Measurements from ENCODE around the gene NTM.

NTM gene

GRCh38 chr11:131375421-131375820 lies 5.0 kb downstream of the NTM start:
- H3K36me3 ChIP-seq (ENCODE audit: insufficient read depth, low read depth, low read length): no peaks in the 10 kb centered on the region
- H3K27me3 ChIP-seq (ENCODE audit: insufficient read depth, low read length): peaks cover 21% of the 10 kb centered on the region; the same call in 1 of the 2 replicates
- H3K4me3 ChIP-seq (ENCODE audit: low read length): no peak overlapping the region
- no peak overlapping the region for H3K27ac ChIP-seq (ENCODE audit: low read length)
- H3K4me1 ChIP-seq (ENCODE audit: insufficient read depth, low read length): peaks cover 39% of the 10 kb centered on the region
- no peaks in the 10 kb centered on the region for H3K9me3 ChIP-seq (ENCODE audit: insufficient read depth, low read depth, low read length)
- no peak overlapping the region for H3K9ac ChIP-seq (ENCODE audit: low read depth, low read length)

GRCh38 chr11:131375915-131376314 lies 5.5 kb downstream of the NTM start:
- no peak overlapping the region for H3K27ac ChIP-seq (ENCODE audit: low read length)
- H3K9ac ChIP-seq (ENCODE audit: low read depth, low read length): no peak overlapping the region
- peaks cover 16% of the 10 kb centered on the region; the same call in 1 of the 2 replicates for H3K27me3 ChIP-seq (ENCODE audit: insufficient read depth, low read length)
- H3K9me3 ChIP-seq (ENCODE audit: insufficient read depth, low read depth, low read length): no peaks in the 10 kb centered on the region
- no peaks in the 10 kb centered on the region for H3K36me3 ChIP-seq (ENCODE audit: insufficient read depth, low read depth, low read length)
- no peak overlapping the region for H3K4me3 ChIP-seq (ENCODE audit: low read length)
- H3K4me1 ChIP-seq (ENCODE audit: insufficient read depth, low read length): peaks cover 34% of the 10 kb centered on the region

GRCh38 chr11:131378931-131379330 lies 8.5 kb downstream of the NTM start:
- peaks cover 12% of the 10 kb centered on the region; the same call in 1 of the 2 replicates for H3K4me1 ChIP-seq (ENCODE audit: insufficient read depth, low read length)
- no peak overlapping the region for H3K9ac ChIP-seq (ENCODE audit: low read depth, low read length)
- H3K27ac ChIP-seq (ENCODE audit: low read length): no peak overlapping the region
- no peak overlapping the region for H3K4me3 ChIP-seq (ENCODE audit: low read length)
- H3K27me3 ChIP-seq (ENCODE audit: insufficient read depth, low read length): no peaks in the 10 kb centered on the region; the same call in 1 of the 2 replicates
- no peaks in the 10 kb centered on the region for H3K36me3 ChIP-seq (ENCODE audit: insufficient read depth, low read depth, low read length)
- H3K9me3 ChIP-seq (ENCODE audit: insufficient read depth, low read depth, low read length): no peaks in the 10 kb centered on the region

GRCh38 chr11:131385763-131386390 lies 15.5 kb downstream of the NTM start:
- Histone ChIP-seq H3K9ac (ENCODE audit: low read depth, low read length) (no peak overlapping the region), H3K4me1 (ENCODE audit: insufficient read depth, low read length) (no peaks in the 10 kb centered on the region), H3K27ac (ENCODE audit: low read length) (no peak overlapping the region), H3K4me3 (ENCODE audit: low read length) (no peak overlapping the region), H3K36me3 (ENCODE audit: insufficient read depth, low read depth, low read length) (no peaks in the 10 kb centered on the region), H3K9me3 (ENCODE audit: insufficient read depth, low read depth, low read length) (no peaks in the 10 kb centered on the region), H3K27me3 (ENCODE audit: insufficient read depth, low read length) (no peaks in the 10 kb centered on the region)

- Histone ChIP-seq H3K9ac (ENCODE audit: low read depth, low read length) (no peak overlapping the region), H3K4me1 (ENCODE audit: insufficient read depth, low read length) (no peaks in the 10 kb centered on the region), H3K27me3 (ENCODE audit: insufficient read depth, low read length) (no peaks in the 10 kb centered on the region), H3K27ac (ENCODE audit: low read length) (no peak overlapping the region), H3K36me3 (ENCODE audit: insufficient read depth, low read depth, low read length) (no peaks in the 10 kb centered on the region), H3K4me3 (ENCODE audit: low read length) (no peak overlapping the region), H3K9me3 (ENCODE audit: insufficient read depth, low read depth, low read length) (no peaks in the 10 kb centered on the region)
These were observed 16.0 kb downstream of the NTM start for GRCh38 chr11:131386408-131386807.

GRCh38 chr11:131388030-131388429 lies 17.6 kb downstream of the NTM start:
- Histone ChIP-seq H3K9ac (ENCODE audit: low read depth, low read length) (no peak overlapping the region), H3K27me3 (ENCODE audit: insufficient read depth, low read length) (no peaks in the 10 kb centered on the region)

GRCh38 chr11:131389582-131389981 lies 19.2 kb downstream of the NTM start:
- Histone ChIP-seq H3K4me3 (ENCODE audit: low read length) (no peak overlapping the region), H3K27me3 (ENCODE audit: insufficient read depth, low read length) (no peaks in the 10 kb centered on the region), H3K27ac (ENCODE audit: low read length) (no peak overlapping the region), H3K36me3 (ENCODE audit: insufficient read depth, low read depth, low read length) (no peaks in the 10 kb centered on the region), H3K9ac (ENCODE audit: low read depth, low read length) (no peak overlapping the region), H3K9me3 (ENCODE audit: insufficient read depth, low read depth, low read length) (no peaks in the 10 kb centered on the region), H3K4me1 (ENCODE audit: insufficient read depth, low read length) (peaks cover 8% of the 10 kb centered on the region; the same call in 1 of the 2 replicates)

More at GRCh38 chr11:131388030-131388429, 17.6 kb downstream of the NTM start:
- H3K9me3 ChIP-seq (ENCODE audit: insufficient read depth, low read depth, low read length): no peaks in the 10 kb centered on the region
- H3K4me3 ChIP-seq (ENCODE audit: low read length): no peak overlapping the region
- peaks cover 8% of the 10 kb centered on the region; the same call in 1 of the 2 replicates for H3K4me1 ChIP-seq (ENCODE audit: insufficient read depth, low read length)
- H3K36me3 ChIP-seq (ENCODE audit: insufficient read depth, low read depth, low read length): no peaks in the 10 kb centered on the region
- no peak overlapping the region for H3K27ac ChIP-seq (ENCODE audit: low read length)

GRCh38 chr11:131391176-131391575 lies 20.8 kb downstream of the NTM start:
- Histone ChIP-seq H3K27ac (ENCODE audit: low read length) (no peak overlapping the region), H3K9me3 (ENCODE audit: insufficient read depth, low read depth, low read length) (no peaks in the 10 kb centered on the region), H3K36me3 (ENCODE audit: insufficient read depth, low read depth, low read length) (no peaks in the 10 kb centered on the region), H3K9ac (ENCODE audit: low read depth, low read length) (no peak overlapping the region), H3K4me3 (ENCODE audit: low read length) (no peak overlapping the region), H3K4me1 (ENCODE audit: insufficient read depth, low read length) (peaks cover 11% of the 10 kb centered on the region; the same call in 1 of the 2 replicates), H3K27me3 (ENCODE audit: insufficient read depth, low read length) (no peaks in the 10 kb centered on the region)

- Histone ChIP-seq H3K36me3 (ENCODE audit: insufficient read depth, low read depth, low read length) (no peaks in the 10 kb centered on the region), H3K9me3 (ENCODE audit: insufficient read depth, low read depth, low read length) (no peaks in the 10 kb centered on the region), H3K27ac (ENCODE audit: low read length) (no peak overlapping the region), H3K4me3 (ENCODE audit: low read length) (no peak overlapping the region), H3K27me3 (ENCODE audit: insufficient read depth, low read length) (no peaks in the 10 kb centered on the region), H3K9ac (ENCODE audit: low read depth, low read length) (no peak overlapping the region), H3K4me1 (ENCODE audit: insufficient read depth, low read length) (peaks cover 11% of the 10 kb centered on the region; the same call in 1 of the 2 replicates)
These were observed 22.3 kb downstream of the NTM start for GRCh38 chr11:131392528-131393255.

- peaks cover 11% of the 10 kb centered on the region; the same call in 1 of the 2 replicates for H3K4me1 ChIP-seq (ENCODE audit: insufficient read depth, low read length)
- no peak overlapping the region for H3K9ac ChIP-seq (ENCODE audit: low read depth, low read length)
- no peak overlapping the region for H3K4me3 ChIP-seq (ENCODE audit: low read length)
- no peaks in the 10 kb centered on the region for H3K27me3 ChIP-seq (ENCODE audit: insufficient read depth, low read length)
- H3K9me3 ChIP-seq (ENCODE audit: insufficient read depth, low read depth, low read length): no peaks in the 10 kb centered on the region
- no peaks in the 10 kb centered on the region for H3K36me3 ChIP-seq (ENCODE audit: insufficient read depth, low read depth, low read length)
- no peak overlapping the region for H3K27ac ChIP-seq (ENCODE audit: low read length)
These were observed 23.3 kb downstream of the NTM start for GRCh38 chr11:131393691-131394090.

GRCh38 chr11:131397675-131398074 lies 27.3 kb downstream of the NTM start:
- Histone ChIP-seq H3K4me3 (ENCODE audit: low read length) (no peak overlapping the region), H3K9ac (ENCODE audit: low read depth, low read length) (no peak overlapping the region), H3K4me1 (ENCODE audit: insufficient read depth, low read length) (peaks cover 6% of the 10 kb centered on the region; the same call in 1 of the 2 replicates), H3K27me3 (ENCODE audit: insufficient read depth, low read length) (no peaks in the 10 kb centered on the region), H3K9me3 (ENCODE audit: insufficient read depth, low read depth, low read length) (no peaks in the 10 kb centered on the region), H3K36me3 (ENCODE audit: insufficient read depth, low read depth, low read length) (no peaks in the 10 kb centered on the region), H3K27ac (ENCODE audit: low read length) (no peak overlapping the region)

- Histone ChIP-seq H3K4me1 (ENCODE audit: insufficient read depth, low read length) (no peaks in the 10 kb centered on the region), H3K9me3 (ENCODE audit: insufficient read depth, low read depth, low read length) (no peaks in the 10 kb centered on the region), H3K36me3 (ENCODE audit: insufficient read depth, low read depth, low read length) (no peaks in the 10 kb centered on the region), H3K4me3 (ENCODE audit: low read length) (no peak overlapping the region), H3K27me3 (ENCODE audit: insufficient read depth, low read length) (no peaks in the 10 kb centered on the region), H3K27ac (ENCODE audit: low read length) (no peak overlapping the region), H3K9ac (ENCODE audit: low read depth, low read length) (no peak overlapping the region)
These were observed 31.6 kb downstream of the NTM start for GRCh38 chr11:131402040-131402439.

All from iPS-20b (cell line).